K562 (cell line): ENCODE measurements around the gene TARS3. TPM values are rescaled to one million over a fixed set of nuclear protein-coding genes. Genes with fewer than 3 reads are reported as not detected.
A peak's percentile ranks its signal among the peaks of the same experiment; 100 is the strongest.

Experiments used
- ATAC-seq: fragments of 200-7000 bp; cut with Tn5 transposase; 3 replicates; pipeline ENCODE4 v1.9.1; 2020; ENCODE audit warnings: moderate library complexity
- BruUV-seq: library from RNA; stranded (reverse); fragments of 400-500 nt; replicated peaks from 2 replicates; lab custom pipeline; 2021; lab: Mats Ljungman, UMichigan
- CTCF ChIA-PET: fragments of 300-600 bp; formaldehyde crosslinking; extraction: SDS; loops from one replicate; lab custom pipeline; 2021; ENCODE audit warnings: low intra/inter-chr PET ratio; lab: Yijun Ruan, JAX
- POLR2A ChIA-PET: fragments of 300-600, 350-650 bp; sonication (Branson Sonifier 250); formaldehyde crosslinking; extraction: SDS; loops from one replicate; lab custom pipeline; 2021; ENCODE audit warnings: antibody characterized with exemption, inconsistent platforms; lab: Yijun Ruan, JAX
- DNase-seq, 4 experiments: peaks; one replicate each; pipeline versions ENCODE4 v3.0.0 to v3.0.0-alpha.2; 2011 to 2018; ENCODE audit warnings: low spot score in 3 of 4, mixed read lengths in 3 of 4; ENCODE audit errors: extremely low read depth in 1 of 4
- FAIRE-seq: peaks from 2 replicates; lab custom pipeline; 2011; peaks lifted over from hg19 to GRCh38; lab: Jason Lieb, UNC
- H2AFZ ChIP-seq: 2 replicates; pipeline ENCODE4 v1.6.0; 2011; ENCODE audit warnings: low read depth, low read length, control low read depth, inconsistent platforms
- H3K27ac ChIP-seq: fragments of 200-600 bp; 3 replicates; pipeline ENCODE4 v1.8.0; 2011; ENCODE audit warnings: low read depth, mild to moderate bottlenecking, control low read depth, inconsistent platforms, low read length, moderate library complexity, mixed read lengths; ENCODE audit errors: extremely low read depth
- H3K27me3 ChIP-seq, 2 experiments: fragments of 300-600 bp in 1 of 2; 2 replicates in 1 of 2; 3 replicates in 1 of 2; pipeline versions ENCODE4 v1.6.0 to v1.8.0; 2011; ENCODE audit warnings: inconsistent platforms in 2 of 2, low read length in 2 of 2, mild to moderate bottlenecking in 1 of 2, mixed read lengths in 1 of 2, moderate library complexity in 1 of 2; ENCODE audit not compliant: control insufficient read depth in 2 of 2, insufficient read depth in 2 of 2
- H3K36me3 ChIP-seq: fragments of 300-600 bp; 3 replicates; pipeline ENCODE4 v1.8.0; 2011; ENCODE audit warnings: mild to moderate bottlenecking, low read length, inconsistent platforms; ENCODE audit not compliant: control insufficient read depth, insufficient read depth
- H3K4me1 ChIP-seq, 2 experiments: fragments of 200-600 bp in 1 of 2; replicated peaks in 1 of 2; 2 replicates in 1 of 2; 3 replicates in 1 of 2; pipeline versions ENCODE4 v1.5.1 to v1.8.0; 2011; ENCODE audit warnings: inconsistent platforms in 2 of 2, low read length in 2 of 2, mild to moderate bottlenecking in 1 of 2, mixed read lengths in 1 of 2, moderate library complexity in 1 of 2; ENCODE audit not compliant: control insufficient read depth in 2 of 2, insufficient read depth in 2 of 2
- H3K4me2 ChIP-seq: 2 replicates; pipeline ENCODE4 v1.6.1; 2011; ENCODE audit warnings: low read length, control low read depth, inconsistent platforms, mixed read lengths; ENCODE audit not compliant: insufficient read depth
- H3K4me3 ChIP-seq: fragments of 200-600 bp; sonication (generic), shearing (Covaris generic); 2 replicates; pipeline ENCODE4 v1.5.1; 2016; ENCODE audit warnings: control low read depth, inconsistent platforms
- H3K79me2 ChIP-seq: fragments of 200-600 bp; 3 replicates; pipeline ENCODE4 v1.8.0; 2011; ENCODE audit warnings: low read length, inconsistent platforms; ENCODE audit not compliant: control insufficient read depth, insufficient read depth
- H3K9ac ChIP-seq, 2 experiments: 2 replicates each; pipeline versions ENCODE4 v1.6.0 to v1.6.1; 2011; ENCODE audit warnings: low read depth in 2 of 2, low read length in 2 of 2, control low read depth in 1 of 2, inconsistent platforms in 1 of 2, mild to moderate bottlenecking in 1 of 2, mixed read lengths in 1 of 2; ENCODE audit not compliant: insufficient read depth in 1 of 2
- H3K9me1 ChIP-seq: one replicate; pipeline ENCODE4 v1.6.0; 2011; ENCODE audit warnings: inconsistent platforms, mild to moderate bottlenecking, low read length, moderate library complexity; ENCODE audit not compliant: control insufficient read depth, insufficient read depth
- H3K9me3 ChIP-seq: replicated peaks from 2 replicates; pipeline ENCODE4 v1.5.1; 2011; ENCODE audit warnings: low read depth, low read length, inconsistent platforms; ENCODE audit not compliant: control insufficient read depth, insufficient read depth
- H4K20me1 ChIP-seq: replicated peaks from 2 replicates; pipeline ENCODE4 v1.6.1; 2011; ENCODE audit warnings: low read length, inconsistent platforms, mixed read lengths; ENCODE audit not compliant: control insufficient read depth, insufficient read depth
- EHMT2 ChIP-seq: fragments of 450-650 bp; IDR thresholded peaks from 2 replicates; pipeline ENCODE4 v1.6.1; 2018; ENCODE audit warnings: antibody characterized with exemption
- KLF10 ChIP-seq: fragments of 250-450 bp; sonication (Bioruptor Pico); IDR thresholded peaks from 2 replicates; pipeline ENCODE4 v1.6.1; 2021; ENCODE audit warnings: matching md5 sums
- MLX ChIP-seq, 2 experiments: fragments of 450-650 bp in 1 of 2; sonication (generic) in 1 of 2; formaldehyde crosslinking; conservative IDR thresholded peaks; 2 replicates each; pipeline versions ENCODE4 v1.4.0 to v1.8.1; 2020 to 2022; ENCODE audit warnings: mild to moderate bottlenecking in 1 of 2, missing genetic modification reagents in 1 of 2
- MYC ChIP-seq, 2 experiments: fragments of 250-450 bp in 1 of 2; sonication (Bioruptor Pico) in 1 of 2; IDR thresholded peaks; 2 replicates each; pipeline versions ENCODE4 v1.5.1 to v1.6.1; 2012 to 2021; ENCODE audit warnings: low read depth in 2 of 2, borderline replicate concordance in 1 of 2, improper control_type of control experiment in 1 of 2, low read length in 1 of 2, mild to moderate bottlenecking in 1 of 2, moderate library complexity in 1 of 2
- NONO ChIP-seq, 2 experiments: fragments of 200-400 bp in 1 of 2; fragments of 450-650 bp in 1 of 2; formaldehyde crosslinking in 1 of 2; IDR thresholded peaks; 2 replicates each; pipeline ENCODE4 v1.6.1; 2017; ENCODE audit warnings: low read depth in 2 of 2, mild to moderate bottlenecking in 2 of 2, moderate library complexity in 2 of 2, low read length in 1 of 2
- PHF21A ChIP-seq: fragments of 450-650 bp; IDR thresholded peaks from 2 replicates; pipeline ENCODE4 v1.6.1; 2017; ENCODE audit warnings: low read depth, borderline replicate concordance
- RUNX1 ChIP-seq: sonication (generic); IDR thresholded peaks from 2 replicates; pipeline ENCODE4 v1.6.1; 2016; ENCODE audit warnings: antibody characterized with exemption, low read depth
- TFAP4 ChIP-seq: sonication (generic); formaldehyde crosslinking; IDR thresholded peaks from 2 replicates; pipeline ENCODE4 v1.8.0; 2022; ENCODE audit warnings: missing genetic modification reagents, mild to moderate bottlenecking, moderate library complexity, borderline replicate concordance
- WGBS: fragments of 100-300 bp; shearing (Covaris generic); methylation state at CpG from one replicate; pipeline ENCODE4 v1.1.6; 2016; ENCODE audit warnings: low coverage, mixed read lengths; ENCODE audit not compliant: insufficient coverage; ENCODE audit errors: missing lambda C conversion rate; 5-methylcytosine and 5-hydroxymethylcytosine counted together
- in situ Hi-C: fragments of 300-500 bp; cut with MboI; formaldehyde crosslinking; loops from 4 replicates; pipeline ENCODE4 v1.15.0; 2018; ENCODE audit warnings: inconsistent platforms, mixed read lengths
- intact Hi-C: fragments of 100-400 bp; cut with micrococcal nuclease; formaldehyde crosslinking; loops from 2 replicates; pipeline ENCODE4 v1.14.2; 2022
- polyA plus RNA-seq, 8 experiments: library from polyadenylated mRNA; depleted of rRNA in 4 of 8; stranded (reverse) in 5 of 8; unstranded in 3 of 8; fragments of >200 nt; fragmentation: Nextera tagmentation in 2 of 8; fragmentation: Illumina TruSeq in 1 of 8; extraction: Ambion mirVana in 2 of 8; extraction: Trizol in 1 of 8; gene quantifications; 2 replicates each; pipeline versions ENCODE4 v1.2.1 to v1.2.3, GENCODE V29; 2011 to 2014; ENCODE audit warnings: inconsistent platforms in 1 of 8, missing spikeins in 1 of 8
- total RNA-seq, 7 experiments: library from RNA; depleted of rRNA in 6 of 7; stranded (reverse); fragments of >200 nt in 6 of 7; fragmentation: Illumina TruSeq in 2 of 7; extraction: Trizol in 2 of 7; gene quantifications; 2 replicates each; pipeline versions ENCODE4 v1.2.1 to v1.2.3, GENCODE V29; 2011 to 2021; ENCODE audit warnings: low replicate concordance in 1 of 7
- TF ChIP-seq, protein P1 (sequence below): sonication (generic); formaldehyde crosslinking; IDR thresholded peaks from 2 replicates; pipeline ENCODE4 v1.8.1; 2023; ENCODE audit warnings: mild to moderate bottlenecking, missing genetic modification reagents
- TF ChIP-seq, protein P2 (sequence below): fragments of 250-450 bp; sonication (Bioruptor Pico); IDR thresholded peaks from 2 replicates; pipeline ENCODE4 v1.4.0; 2020; ENCODE audit warnings: mild to moderate bottlenecking, moderate library complexity, borderline replicate concordance

TARS3 gene
- total and polyA plus RNA-seq, 9 of the 15 experiments (the other 6 are each of a cell fraction or from before 2014, with no cell fraction given): 2.1 to 14.7 (median 9.8) TPM

GRCh38 chr15:101652098-101652785 is 72.0 kb downstream of the TARS3 start, which contains the start of gene TM2D3:
TSS of gene TM2D3 (minus strand) at chr15:101652381. CDS start at chr15:101652361, 20 bp downstream.
- WGBS: under 1% methylated on average over 55 of the region's 75 CpGs
- peak; percentile 93 for ATAC-seq
- Histone ChIP-seq H4K20me1 (no peaks in the 10 kb centered on the region), H3K36me3 (peaks cover 44% of the 10 kb centered on the region), H3K4me1 (peaks cover 14 to 17% of the 10 kb centered on the region in 2 experiments; a peak in 4 of 5 replicates), H3K4me3 (peak within 1 kb of the TSS; percentile 81), H2AFZ (peak within 1 kb of the TSS; percentile 96), H3K79me2 (peaks cover 59% of the 10 kb centered on the region), H3K9me1 (no peaks in the 10 kb centered on the region), H3K9me3 (no peaks in the 10 kb centered on the region), H3K4me2 (peak within 1 kb of the TSS; percentile 86), H3K27ac (peak within 1 kb of the TSS; percentile 90), H3K9ac (peak within 1 kb of the TSS; percentile 83 to 97), H3K27me3 (no peaks in the 10 kb centered on the region)
- BruUV-seq: no TSS peak
- DNase-seq: peak; percentile 96
- intact Hi-C loops: loop anchor here (5.0 kb wide), 1 partner anchor 120 kb away; no protein-coding TSS in a partner anchor
- FAIRE-seq: peak; percentile 67
- ChIA-PET CTCF (interaction anchor here (0.6 to 0.8 kb wide), 2 partner anchors 46 to 351 kb away, joined by 3 to 4 read pairs; no protein-coding TSS in a partner anchor), POLR2A (interaction anchor here (0.7 to 1.4 kb wide), 2 partner anchors 12 to 362 kb away, joined by 3 to 6 read pairs; no protein-coding TSS in a partner anchor)
- in situ Hi-C loops: loop anchor here (5.0 kb wide), 1 partner anchor 360 kb away; no protein-coding TSS in a partner anchor
- no peak for TF ChIP-seq EHMT2
- TF ChIP-seq MYC (IDR thresholded peaks at IDR 0.05; ENCODE audit: low read depth, low read length): peak; percentile 94
- peak; percentile 58; the same call in 1 of the 2 replicates for TF ChIP-seq MYC (CRISPR knock-in tag; IDR thresholded peaks at IDR 0.05; ENCODE audit: borderline replicate concordance, low read depth)
- TF ChIP-seq, protein P1, sequence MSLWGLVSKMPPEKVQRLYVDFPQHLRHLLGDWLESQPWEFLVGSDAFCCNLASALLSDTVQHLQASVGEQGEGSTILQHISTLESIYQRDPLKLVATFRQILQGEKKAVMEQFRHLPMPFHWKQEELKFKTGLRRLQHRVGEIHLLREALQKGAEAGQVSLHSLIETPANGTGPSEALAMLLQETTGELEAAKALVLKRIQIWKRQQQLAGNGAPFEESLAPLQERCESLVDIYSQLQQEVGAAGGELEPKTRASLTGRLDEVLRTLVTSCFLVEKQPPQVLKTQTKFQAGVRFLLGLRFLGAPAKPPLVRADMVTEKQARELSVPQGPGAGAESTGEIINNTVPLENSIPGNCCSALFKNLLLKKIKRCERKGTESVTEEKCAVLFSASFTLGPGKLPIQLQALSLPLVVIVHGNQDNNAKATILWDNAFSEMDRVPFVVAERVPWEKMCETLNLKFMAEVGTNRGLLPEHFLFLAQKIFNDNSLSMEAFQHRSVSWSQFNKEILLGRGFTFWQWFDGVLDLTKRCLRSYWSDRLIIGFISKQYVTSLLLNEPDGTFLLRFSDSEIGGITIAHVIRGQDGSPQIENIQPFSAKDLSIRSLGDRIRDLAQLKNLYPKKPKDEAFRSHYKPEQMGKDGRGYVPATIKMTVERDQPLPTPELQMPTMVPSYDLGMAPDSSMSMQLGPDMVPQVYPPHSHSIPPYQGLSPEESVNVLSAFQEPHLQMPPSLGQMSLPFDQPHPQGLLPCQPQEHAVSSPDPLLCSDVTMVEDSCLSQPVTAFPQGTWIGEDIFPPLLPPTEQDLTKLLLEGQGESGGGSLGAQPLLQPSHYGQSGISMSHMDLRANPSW (CRISPR knock-in tag): peak; percentile 81
- no peak for TF ChIP-seq KLF10 (CRISPR knock-in tag)
- TF ChIP-seq MLX (CRISPR knock-in tag; conservative IDR thresholded peaks at IDR 0.05): no peak
- TF ChIP-seq NONO (IDR thresholded peaks at IDR 0.05; ENCODE audit: low read depth in 2 of 2, low read length in 1 of 2): peak in 1 of 2 experiments; percentile 83; a peak in 2 of 4 replicates
- TF ChIP-seq RUNX1: no peak
- TF ChIP-seq, protein P2, sequence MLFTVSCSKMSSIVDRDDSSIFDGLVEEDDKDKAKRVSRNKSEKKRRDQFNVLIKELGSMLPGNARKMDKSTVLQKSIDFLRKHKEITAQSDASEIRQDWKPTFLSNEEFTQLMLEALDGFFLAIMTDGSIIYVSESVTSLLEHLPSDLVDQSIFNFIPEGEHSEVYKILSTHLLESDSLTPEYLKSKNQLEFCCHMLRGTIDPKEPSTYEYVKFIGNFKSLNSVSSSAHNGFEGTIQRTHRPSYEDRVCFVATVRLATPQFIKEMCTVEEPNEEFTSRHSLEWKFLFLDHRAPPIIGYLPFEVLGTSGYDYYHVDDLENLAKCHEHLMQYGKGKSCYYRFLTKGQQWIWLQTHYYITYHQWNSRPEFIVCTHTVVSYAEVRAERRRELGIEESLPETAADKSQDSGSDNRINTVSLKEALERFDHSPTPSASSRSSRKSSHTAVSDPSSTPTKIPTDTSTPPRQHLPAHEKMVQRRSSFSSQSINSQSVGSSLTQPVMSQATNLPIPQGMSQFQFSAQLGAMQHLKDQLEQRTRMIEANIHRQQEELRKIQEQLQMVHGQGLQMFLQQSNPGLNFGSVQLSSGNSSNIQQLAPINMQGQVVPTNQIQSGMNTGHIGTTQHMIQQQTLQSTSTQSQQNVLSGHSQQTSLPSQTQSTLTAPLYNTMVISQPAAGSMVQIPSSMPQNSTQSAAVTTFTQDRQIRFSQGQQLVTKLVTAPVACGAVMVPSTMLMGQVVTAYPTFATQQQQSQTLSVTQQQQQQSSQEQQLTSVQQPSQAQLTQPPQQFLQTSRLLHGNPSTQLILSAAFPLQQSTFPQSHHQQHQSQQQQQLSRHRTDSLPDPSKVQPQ (CRISPR knock-in tag): no peak
- TF ChIP-seq PHF21A: 0 out of 2 replicates have a peak, but pooled peaks have one; percentile 20
- peak; percentile 87 for TF ChIP-seq TFAP4 (CRISPR knock-in tag)
